ENCODE data around the gene ERBB2.

The ERBB2 gene

GRCh38 chr17:39699818-39700147, at the start of gene ERBB2:
Gene ERBB2, plus strand, starts transcription at chr17:39700064. Its CDS starts 175 bp downstream, at chr17:39700239.
- no peak for DNase-seq

- no peak for DNase-seq
These were observed 49.7 kb upstream of the ERBB2 start for GRCh38 chr17:39650121-39650579.

GRCh38 chr17:39651923-39652586, 47.8 kb upstream of the ERBB2 start:
- no peak for DNase-seq

- no peak for DNase-seq
These were observed 47.1 kb upstream of the ERBB2 start for GRCh38 chr17:39652587-39653315.

GRCh38 chr17:39653316-39653661, 46.6 kb upstream of the ERBB2 start:
- no peak for DNase-seq

- DNase-seq, result no peak
These were observed 46.1 kb upstream of the ERBB2 start for GRCh38 chr17:39653662-39654331.

GRCh38 chr17:39655105-39655504, 44.8 kb upstream of the ERBB2 start:
- no peak for DNase-seq

GRCh38 chr17:39658346-39658745, 41.5 kb upstream of the ERBB2 start:
- DNase-seq, result no peak

GRCh38 chr17:39658760-39659159, 41.1 kb upstream of the ERBB2 start:
- DNase-seq, result no peak

GRCh38 chr17:39659279-39660010, 40.4 kb upstream of the ERBB2 start:
- no peak for DNase-seq

GRCh38 chr17:39660011-39660360, 39.9 kb upstream of the ERBB2 start:
- no peak for DNase-seq

GRCh38 chr17:39660397-39661385, 39.2 kb upstream of the ERBB2 start:
- DNase-seq, result no peak

GRCh38 chr17:39661744-39662541, 37.9 kb upstream of the ERBB2 start:
- no peak for DNase-seq

GRCh38 chr17:39662551-39663339, 37.1 kb upstream of the ERBB2 start:
- no peak for DNase-seq

GRCh38 chr17:39663340-39663687, 36.5 kb upstream of the ERBB2 start:
- no peak for DNase-seq

- DNase-seq, result no peak
These were observed 35.9 kb upstream of the ERBB2 start for GRCh38 chr17:39663688-39664580.

- no peak for DNase-seq
These were observed 35.0 kb upstream of the ERBB2 start, which contains the start of gene TCAP for GRCh38 chr17:39664581-39665561. Gene TCAP, plus strand, starts transcription at chr17:39665349. Its CDS starts 11 bp downstream, at chr17:39665360.

- DNase-seq, result no peak
These were observed 34.1 kb upstream of the ERBB2 start for GRCh38 chr17:39665642-39666224.

Measured in NCI-H1048 (cell line).